AG09319 (cell line): ENCODE results near the gene SRPK1.

ENCODE experiments used
- DNase-seq: peaks from one replicate; pipeline ENCODE4 v3.0.0-alpha.2; 2010; ENCODE audit warnings: low read depth; ENCODE audit errors: extremely low read depth
- TF ChIP-seq, protein P1 (sequence below): IDR thresholded peaks from 2 replicates; pipeline ENCODE4 v1.5.1; 2011; ENCODE audit warnings: low read depth, mild to moderate bottlenecking, inconsistent platforms, low read length, moderate library complexity

SRPK1 gene

DNA sequence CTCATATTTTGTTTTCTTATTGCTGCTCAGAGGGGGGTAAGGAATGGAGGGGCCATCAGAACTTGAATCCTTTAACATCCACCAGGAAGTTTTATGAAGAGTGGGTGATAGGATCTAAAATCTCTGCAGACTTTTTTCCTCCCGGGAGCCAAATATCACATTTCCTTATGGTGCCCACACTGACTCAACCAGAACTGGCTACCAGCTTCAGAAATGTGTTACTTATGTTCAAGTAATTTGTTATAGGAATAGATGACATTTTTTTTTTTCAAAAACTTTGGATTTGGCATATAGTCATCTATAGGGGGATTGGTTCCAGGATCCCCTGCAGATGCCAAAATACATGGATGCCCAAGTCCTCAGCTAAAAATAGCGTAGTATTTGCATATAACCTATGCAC, 97.3 kb downstream of the SRPK1 start:
- no peak for DNase-seq
- TF ChIP-seq, protein P1, sequence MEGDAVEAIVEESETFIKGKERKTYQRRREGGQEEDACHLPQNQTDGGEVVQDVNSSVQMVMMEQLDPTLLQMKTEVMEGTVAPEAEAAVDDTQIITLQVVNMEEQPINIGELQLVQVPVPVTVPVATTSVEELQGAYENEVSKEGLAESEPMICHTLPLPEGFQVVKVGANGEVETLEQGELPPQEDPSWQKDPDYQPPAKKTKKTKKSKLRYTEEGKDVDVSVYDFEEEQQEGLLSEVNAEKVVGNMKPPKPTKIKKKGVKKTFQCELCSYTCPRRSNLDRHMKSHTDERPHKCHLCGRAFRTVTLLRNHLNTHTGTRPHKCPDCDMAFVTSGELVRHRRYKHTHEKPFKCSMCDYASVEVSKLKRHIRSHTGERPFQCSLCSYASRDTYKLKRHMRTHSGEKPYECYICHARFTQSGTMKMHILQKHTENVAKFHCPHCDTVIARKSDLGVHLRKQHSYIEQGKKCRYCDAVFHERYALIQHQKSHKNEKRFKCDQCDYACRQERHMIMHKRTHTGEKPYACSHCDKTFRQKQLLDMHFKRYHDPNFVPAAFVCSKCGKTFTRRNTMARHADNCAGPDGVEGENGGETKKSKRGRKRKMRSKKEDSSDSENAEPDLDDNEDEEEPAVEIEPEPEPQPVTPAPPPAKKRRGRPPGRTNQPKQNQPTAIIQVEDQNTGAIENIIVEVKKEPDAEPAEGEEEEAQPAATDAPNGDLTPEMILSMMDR = no peak

DNA sequence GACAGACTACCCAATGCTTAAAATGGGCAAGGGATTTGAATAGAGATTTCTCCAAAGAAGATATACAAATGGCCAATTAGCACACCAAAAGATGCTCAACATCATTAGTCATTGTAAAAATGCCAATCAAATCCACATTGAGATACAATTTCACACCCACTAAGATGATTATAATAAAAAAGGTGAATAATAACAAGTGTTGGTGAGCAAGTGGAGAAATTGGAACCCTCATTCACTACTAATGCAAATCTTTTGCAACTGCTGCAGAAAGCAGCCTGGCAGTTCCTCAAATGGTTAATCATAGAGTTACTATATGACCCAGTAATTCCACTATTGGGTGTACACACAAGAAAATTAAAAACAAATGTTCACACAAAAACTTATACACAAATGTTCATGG, 103.4 kb downstream of the SRPK1 start:
- TF ChIP-seq, protein P1 = no peak
- no peak for DNase-seq

DNA sequence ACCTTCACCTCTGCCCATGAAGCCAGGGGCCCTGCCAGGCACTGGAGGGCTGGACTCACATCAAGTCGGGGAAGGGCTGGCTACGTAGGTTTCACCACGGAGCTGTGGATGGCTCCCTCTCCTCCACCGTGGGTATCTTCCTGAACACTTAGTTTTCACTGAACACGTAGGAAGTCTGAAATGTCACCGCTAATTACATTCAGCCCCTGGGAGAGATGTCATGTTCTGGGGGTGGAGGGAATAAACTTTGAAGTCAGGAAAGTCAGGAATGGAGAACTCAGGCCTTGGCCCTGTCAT, 109.3 kb downstream of the SRPK1 start:
- no peak for DNase-seq
- TF ChIP-seq, protein P1 = no peak

DNA sequence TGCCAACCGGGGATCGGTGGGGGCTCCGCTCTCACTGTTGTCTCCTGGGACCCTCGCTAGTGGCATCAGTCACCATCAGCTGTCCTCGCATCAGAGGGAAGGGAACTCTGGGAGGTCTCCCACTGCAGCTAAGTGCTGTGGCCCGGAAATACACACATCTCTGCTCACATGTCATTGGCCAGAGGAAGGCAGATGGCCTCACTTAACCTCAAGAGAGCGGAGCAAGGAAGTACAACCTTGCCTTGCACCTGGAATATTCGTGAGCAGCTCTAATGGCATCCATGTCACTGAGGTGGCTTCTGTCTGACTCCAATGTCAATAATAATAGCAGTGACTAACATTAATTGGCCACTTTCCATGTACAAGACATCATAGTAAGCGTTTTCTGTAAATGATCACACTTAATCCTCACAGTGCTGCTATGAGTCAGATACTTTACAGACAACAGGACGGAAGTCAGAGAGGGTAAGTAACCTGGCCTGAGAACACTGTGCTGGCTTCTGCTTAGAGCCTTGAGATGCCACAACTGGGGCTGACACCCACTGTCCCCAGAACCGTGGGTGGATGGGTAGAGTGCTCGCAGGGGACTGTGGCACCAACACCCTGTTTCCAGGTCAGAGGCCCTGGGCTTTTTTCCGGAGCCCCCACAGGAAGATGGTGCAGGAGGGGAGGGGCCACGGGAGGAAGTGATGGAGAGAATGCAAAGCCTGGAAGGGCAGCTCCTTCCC, 109.8 kb downstream of the SRPK1 start:
- TF ChIP-seq, protein P1 = no peak
- no peak for DNase-seq

DNA sequence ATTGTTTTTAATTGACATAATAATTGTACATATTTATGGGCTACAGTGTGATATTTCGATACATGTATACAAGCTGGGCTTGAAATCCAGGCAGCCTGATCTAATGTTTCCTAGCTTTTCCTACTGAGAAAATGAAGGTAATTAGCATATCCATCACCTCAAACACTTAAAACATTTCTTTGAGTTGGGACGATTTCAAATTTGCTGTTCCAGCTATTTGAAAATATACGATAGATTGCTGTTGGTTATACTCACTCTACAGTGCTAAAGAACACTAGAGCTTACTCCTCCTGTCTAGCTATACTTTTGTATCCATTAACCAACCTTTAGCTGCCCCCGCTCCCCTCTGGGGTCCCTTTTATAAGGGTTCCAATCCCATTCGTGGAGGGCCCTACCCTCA, 111.1 kb downstream of the SRPK1 start:
- DNase-seq = no peak
- TF ChIP-seq, protein P1 = no peak

DNA sequence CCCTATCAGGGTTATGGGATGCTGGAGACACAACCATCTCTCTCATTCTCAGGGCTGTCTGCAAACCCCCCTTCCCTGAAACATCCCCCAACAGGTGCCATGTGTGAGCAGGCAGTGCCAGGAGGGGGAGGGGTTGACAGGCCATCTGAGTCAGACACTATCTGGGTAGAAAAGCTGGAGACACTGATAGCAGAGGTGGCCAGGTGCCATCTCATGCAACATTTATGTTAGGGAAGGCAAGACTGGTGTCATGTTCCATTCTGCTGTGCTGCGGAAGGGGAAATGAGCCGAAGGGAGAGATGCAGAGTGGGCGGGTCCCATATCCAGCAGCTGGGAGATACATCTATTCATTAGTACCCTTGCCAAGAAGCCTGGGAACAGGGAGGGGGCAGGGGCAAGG, 112.2 kb downstream of the SRPK1 start:
- DNase-seq = no peak
- TF ChIP-seq, protein P1 = no peak

DNA sequence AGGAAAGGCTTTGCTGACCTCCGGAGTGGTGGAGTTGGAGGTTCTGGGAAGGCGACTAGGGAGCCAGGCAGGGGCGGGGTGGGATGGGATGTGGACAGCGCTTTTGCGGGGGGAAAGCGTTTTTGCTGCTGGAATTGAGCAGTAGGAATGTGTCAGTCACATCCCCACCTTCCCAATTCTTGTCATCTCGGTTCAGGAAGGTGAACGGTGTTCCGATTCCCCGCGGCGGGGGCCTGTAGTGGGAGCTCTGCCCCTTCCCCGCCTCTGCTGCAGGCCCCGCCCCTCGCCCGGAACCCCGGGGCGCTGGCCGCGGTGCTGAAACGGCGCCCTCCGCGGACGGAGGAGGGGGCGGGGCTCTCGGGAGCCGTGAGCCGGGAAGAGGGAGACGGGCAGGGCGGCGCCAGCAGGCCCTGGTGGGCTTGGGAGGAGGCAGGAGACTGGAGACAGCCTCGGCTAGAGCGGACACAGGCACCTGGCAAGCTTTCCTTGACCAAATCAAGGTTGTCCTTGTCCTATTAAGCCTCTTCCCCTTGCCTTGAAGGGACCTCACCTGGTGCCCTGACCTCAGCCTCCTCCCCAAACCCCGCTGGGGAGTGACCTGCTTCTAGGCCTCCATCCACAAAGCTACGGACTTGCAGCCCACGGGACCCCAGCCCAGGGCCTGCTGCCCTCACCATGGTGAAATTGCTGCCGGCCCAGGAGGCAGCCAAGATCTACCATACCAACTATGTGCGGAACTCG, 115.7 kb downstream of the SRPK1 start, which contains the start of gene LHFPL5:
TSS of gene LHFPL5 (plus strand) at position 357 of the 741 bp plus-strand sequence. CDS start at position 676, 319 bp downstream.
- no peak for DNase-seq
- TF ChIP-seq, protein P1 = no peak
